Measurements from ENCODE around the gene NEK11. TPM values are rescaled to one million over a fixed set of nuclear protein-coding genes. Genes with fewer than 3 reads are reported as not detected.

NEK11 gene
- polyA plus RNA-seq, 1 donor from 2014 or later, result 6.1 TPM

GRCh38 chr3:131218196-131218595 is 191.5 kb downstream of the NEK11 start:
- H3K27me3 ChIP-seq (ENCODE audit: insufficient read depth, low read depth, low read length), result no peaks in the 10 kb centered on the region
- no peaks in the 10 kb centered on the region for H4K20me1 ChIP-seq (ENCODE audit: insufficient read depth)
- H2AFZ ChIP-seq (ENCODE audit: low read depth, low read length), result no peak overlapping the region
- no peak for TF ChIP-seq EZH2 (IDR thresholded peaks at IDR 0.05; ENCODE audit: borderline replicate concordance, insufficient read depth, low read length, poor library complexity, severe bottlenecking)
- H3K4me2 ChIP-seq (ENCODE audit: low read length), result no peak overlapping the region
- H3K36me3 ChIP-seq (ENCODE audit: insufficient read depth, low read length), result no peaks in the 10 kb centered on the region
- H3K9me2 ChIP-seq (ENCODE audit: insufficient read depth, low read length), result no peaks in the 10 kb centered on the region
- no peak overlapping the region for H3K4me3 ChIP-seq (ENCODE audit: low read length)
- H3K79me2 ChIP-seq (replicated peaks; ENCODE audit: insufficient read depth, low read length), result no peaks in the 10 kb centered on the region
- no peak overlapping the region for H3K27ac ChIP-seq (ENCODE audit: low read length)
- H3F3A ChIP-seq (ENCODE audit: insufficient read depth, low read length, poor library complexity, severe bottlenecking), result no peaks in the 10 kb centered on the region
- H3K9ac ChIP-seq (ENCODE audit: low read length), result no peak overlapping the region
- no peaks in the 10 kb centered on the region for H3K9me3 ChIP-seq (ENCODE audit: low read length)

DNA sequence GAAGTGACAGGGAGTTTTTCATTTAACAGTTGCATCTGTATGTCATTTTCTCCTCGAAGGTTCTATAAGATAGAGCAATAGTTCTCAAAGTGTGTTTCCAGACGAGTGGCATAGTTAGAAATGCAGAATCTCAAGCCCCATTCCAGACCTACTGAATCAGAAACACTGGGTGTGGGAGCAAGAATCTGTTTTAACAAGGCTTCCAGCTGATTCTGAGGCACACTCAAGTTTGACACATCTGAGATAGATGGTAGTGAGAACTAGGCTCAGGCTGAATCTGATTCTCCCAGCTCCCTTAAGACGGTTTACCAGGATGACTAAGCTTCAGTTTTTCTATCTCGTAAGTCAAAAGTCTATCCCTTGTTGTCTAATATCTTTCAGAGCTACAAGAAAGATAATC is 195.1 kb downstream of the NEK11 start:
- Histone ChIP-seq H3K9me3 (ENCODE audit: low read length) (no peaks in the 10 kb centered on the region), H3K79me2 (replicated peaks; ENCODE audit: insufficient read depth, low read length) (no peaks in the 10 kb centered on the region), H3K27me3 (ENCODE audit: insufficient read depth, low read depth, low read length) (no peaks in the 10 kb centered on the region), H3K27ac (ENCODE audit: low read length) (no peak overlapping the region), H2AFZ (ENCODE audit: low read depth, low read length) (no peak overlapping the region), H3K9me2 (ENCODE audit: insufficient read depth, low read length) (no peaks in the 10 kb centered on the region), H3K9ac (ENCODE audit: low read length) (no peak overlapping the region), H3K36me3 (ENCODE audit: insufficient read depth, low read length) (no peaks in the 10 kb centered on the region), H3K4me3 (ENCODE audit: low read length) (no peak overlapping the region), H4K20me1 (ENCODE audit: insufficient read depth) (no peaks in the 10 kb centered on the region), H3K4me2 (ENCODE audit: low read length) (no peak overlapping the region), H3F3A (ENCODE audit: insufficient read depth, low read length, poor library complexity, severe bottlenecking) (no peaks in the 10 kb centered on the region)
- TF ChIP-seq REST (IDR thresholded peaks at IDR 0.05; ENCODE audit: borderline replicate concordance) (no peak), EZH2 (IDR thresholded peaks at IDR 0.05; ENCODE audit: borderline replicate concordance, insufficient read depth, low read length, poor library complexity, severe bottlenecking) (no peak), TAF1 (IDR thresholded peaks at IDR 0.05; ENCODE audit: low read depth) (no peak), POLR2AphosphoS5 (IDR thresholded peaks at IDR 0.05) (no peak), RAD21 (conservative IDR thresholded peaks at IDR 0.05) (no peak), SMC3 (conservative IDR thresholded peaks at IDR 0.05; ENCODE audit: poor library complexity) (no peak), MXI1 (conservative IDR thresholded peaks at IDR 0.05; ENCODE audit: poor library complexity, severe bottlenecking) (no peak), EP300 (conservative IDR thresholded peaks at IDR 0.05; ENCODE audit: poor library complexity, severe bottlenecking) (no peak)
- TF ChIP-seq, protein P1, sequence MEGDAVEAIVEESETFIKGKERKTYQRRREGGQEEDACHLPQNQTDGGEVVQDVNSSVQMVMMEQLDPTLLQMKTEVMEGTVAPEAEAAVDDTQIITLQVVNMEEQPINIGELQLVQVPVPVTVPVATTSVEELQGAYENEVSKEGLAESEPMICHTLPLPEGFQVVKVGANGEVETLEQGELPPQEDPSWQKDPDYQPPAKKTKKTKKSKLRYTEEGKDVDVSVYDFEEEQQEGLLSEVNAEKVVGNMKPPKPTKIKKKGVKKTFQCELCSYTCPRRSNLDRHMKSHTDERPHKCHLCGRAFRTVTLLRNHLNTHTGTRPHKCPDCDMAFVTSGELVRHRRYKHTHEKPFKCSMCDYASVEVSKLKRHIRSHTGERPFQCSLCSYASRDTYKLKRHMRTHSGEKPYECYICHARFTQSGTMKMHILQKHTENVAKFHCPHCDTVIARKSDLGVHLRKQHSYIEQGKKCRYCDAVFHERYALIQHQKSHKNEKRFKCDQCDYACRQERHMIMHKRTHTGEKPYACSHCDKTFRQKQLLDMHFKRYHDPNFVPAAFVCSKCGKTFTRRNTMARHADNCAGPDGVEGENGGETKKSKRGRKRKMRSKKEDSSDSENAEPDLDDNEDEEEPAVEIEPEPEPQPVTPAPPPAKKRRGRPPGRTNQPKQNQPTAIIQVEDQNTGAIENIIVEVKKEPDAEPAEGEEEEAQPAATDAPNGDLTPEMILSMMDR (IDR thresholded peaks at IDR 0.05; ENCODE audit: poor library complexity, severe bottlenecking), result no peak

DNA sequence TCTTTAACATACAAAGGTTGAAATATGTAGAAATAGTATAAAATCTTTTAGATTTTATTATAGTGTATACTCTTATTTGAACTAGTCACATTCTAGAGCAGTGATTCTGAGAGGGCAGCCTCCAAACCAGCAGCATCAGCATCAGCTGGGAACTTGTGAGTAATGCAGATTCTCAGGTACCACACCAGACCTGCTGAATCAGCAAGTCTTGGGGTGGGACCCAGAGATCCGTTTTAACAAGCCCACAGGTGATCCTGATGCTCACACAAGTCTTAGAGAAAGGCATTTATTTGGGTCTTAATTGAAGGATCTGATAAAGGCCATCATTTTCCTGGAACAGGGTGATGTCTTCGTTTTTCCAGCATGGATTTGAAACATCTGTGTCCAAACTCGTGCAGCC is 195.9 kb downstream of the NEK11 start:
- H3K27me3 ChIP-seq (ENCODE audit: insufficient read depth, low read depth, low read length), result no peaks in the 10 kb centered on the region
- H3K9ac ChIP-seq (ENCODE audit: low read length), result no peak overlapping the region
- TF ChIP-seq EZH2 (IDR thresholded peaks at IDR 0.05; ENCODE audit: borderline replicate concordance, insufficient read depth, low read length, poor library complexity, severe bottlenecking) (no peak), EP300 (conservative IDR thresholded peaks at IDR 0.05; ENCODE audit: poor library complexity, severe bottlenecking) (no peak), RAD21 (conservative IDR thresholded peaks at IDR 0.05) (no peak), REST (IDR thresholded peaks at IDR 0.05; ENCODE audit: borderline replicate concordance) (no peak), TAF1 (IDR thresholded peaks at IDR 0.05; ENCODE audit: low read depth) (no peak)
- TF ChIP-seq, protein P1 (IDR thresholded peaks at IDR 0.05; ENCODE audit: poor library complexity, severe bottlenecking), result no peak
- H3K27ac ChIP-seq (ENCODE audit: low read length), result no peak overlapping the region
- H3K9me2 ChIP-seq (ENCODE audit: insufficient read depth, low read length), result no peaks in the 10 kb centered on the region
- H3K4me3 ChIP-seq (ENCODE audit: low read length), result no peak overlapping the region
- H3K79me2 ChIP-seq (replicated peaks; ENCODE audit: insufficient read depth, low read length), result no peaks in the 10 kb centered on the region
- no peak overlapping the region for H2AFZ ChIP-seq (ENCODE audit: low read depth, low read length)
- no peaks in the 10 kb centered on the region for H3F3A ChIP-seq (ENCODE audit: insufficient read depth, low read length, poor library complexity, severe bottlenecking)
- no peak overlapping the region for H3K4me2 ChIP-seq (ENCODE audit: low read length)
- no peaks in the 10 kb centered on the region for H4K20me1 ChIP-seq (ENCODE audit: insufficient read depth)
- H3K9me3 ChIP-seq (ENCODE audit: low read length), result no peaks in the 10 kb centered on the region
- H3K36me3 ChIP-seq (ENCODE audit: insufficient read depth, low read length), result no peaks in the 10 kb centered on the region
